Colonic mucosa (tissue), 4 donors: ENCODE results near the gene CCSAP. TPM values are rescaled to one million over a fixed set of nuclear protein-coding genes. Genes with fewer than 3 reads are reported as not detected.
A peak's percentile ranks its signal among the peaks of the same experiment; 100 is the strongest.

Experiments
- DNase-seq: peaks from one replicate; pipeline ENCODE4 v3.0.0-alpha.2; 2020
- H3K27ac ChIP-seq: fragments of 200-600 bp; one replicate; pipeline ENCODE4 v1.8.0; 2021
- H3K27me3 ChIP-seq: fragments of 200-600 bp; one replicate; pipeline ENCODE4 v1.8.0; 2021
- H3K36me3 ChIP-seq: fragments of 200-600 bp; one replicate; pipeline ENCODE4 v1.8.0; 2021
- H3K4me1 ChIP-seq: fragments of 200-600 bp; one replicate; pipeline ENCODE4 v1.8.0; 2021; ENCODE audit warnings: mild to moderate bottlenecking
- H3K4me3 ChIP-seq: fragments of 200-600 bp; one replicate; pipeline ENCODE4 v1.8.0; 2021
- H3K9ac ChIP-seq, 2 donors: one replicate each; pipeline ENCODE4 v1.7.0; 2013; ENCODE audit warnings: control low read depth in 2 of 2, low read depth in 2 of 2, low read length in 2 of 2
- H3K9me3 ChIP-seq: fragments of 200-600 bp; one replicate; pipeline ENCODE4 v1.8.0; 2021
- CTCF ChIP-seq: fragments of 200-600 bp; IDR thresholded peaks from one replicate; pipeline ENCODE4 v1.8.0; 2022; ENCODE audit warnings: antibody characterized with exemption, mild to moderate bottlenecking
- intact Hi-C: fragments of 100-400 bp; cut with DNase I; formaldehyde crosslinking; loops from one replicate; pipeline ENCODE4 v1.14.1; 2022
- total RNA-seq, 2 donors: library from RNA; stranded (reverse); fragmentation: NEBNext Ultra II Directional in 1 of 2; extraction: Animal tissue kit (Norgen Biotek cat#: 25700) in 1 of 2; gene quantifications; one replicate each; pipeline ENCODE4 v1.2.1, GENCODE V29; 2021
- donor health status: healthy.
- donor health status: DM: no; HTN: no; CAD: no.
- donor health status: DM: no; HTN: no; CAD: no.

Gene CCSAP
- total RNA-seq, 2 donors from 2014 or later, result 5.2 to 6.2 TPM

- Histone ChIP-seq H3K36me3 (no peaks in the 10 kb centered on the region), H3K9ac (no peak overlapping the region), H3K9me3 (no peaks in the 10 kb centered on the region), H3K27ac (peak overlapping the region; percentile 66), H3K4me1 (peaks cover 15% of the 10 kb centered on the region), H3K4me3 (no peak overlapping the region), H3K27me3 (no peaks in the 10 kb centered on the region)
- DNase-seq, result no peak
- no peak for TF ChIP-seq CTCF
- intact Hi-C loops, result no loop called here
These were observed 61.4 kb downstream of the CCSAP start for GRCh38 chr1:229281339-229281926.

GRCh38 chr1:229280921-229281320, 61.9 kb downstream of the CCSAP start:
- no peaks in the 10 kb centered on the region for H3K9me3 ChIP-seq
- peaks cover 15% of the 10 kb centered on the region for H3K4me1 ChIP-seq
- DNase-seq, result no peak
- H3K27ac ChIP-seq, result peak overlapping the region; percentile 66
- H3K4me3 ChIP-seq, result no peak overlapping the region
- no peak overlapping the region for H3K9ac ChIP-seq
- H3K27me3 ChIP-seq, result no peaks in the 10 kb centered on the region
- intact Hi-C loops, result no loop called here
- no peak for TF ChIP-seq CTCF
- H3K36me3 ChIP-seq, result no peaks in the 10 kb centered on the region

GRCh38 chr1:229280037-229280828, 62.6 kb downstream of the CCSAP start:
- Histone ChIP-seq H3K27me3 (no peaks in the 10 kb centered on the region), H3K27ac (peak overlapping the region; percentile 66), H3K4me3 (no peak overlapping the region), H3K9ac (no peak overlapping the region), H3K4me1 (peaks cover 15% of the 10 kb centered on the region), H3K9me3 (no peaks in the 10 kb centered on the region), H3K36me3 (no peaks in the 10 kb centered on the region)
- no peak for TF ChIP-seq CTCF
- DNase-seq, result no peak
- intact Hi-C loops, result no loop called here

GRCh38 chr1:229279242-229279641, 63.6 kb downstream of the CCSAP start:
- H3K4me3 ChIP-seq, result no peak overlapping the region
- no peaks in the 10 kb centered on the region for H3K9me3 ChIP-seq
- no peak overlapping the region for H3K27ac ChIP-seq
- H3K27me3 ChIP-seq, result no peaks in the 10 kb centered on the region
- H3K36me3 ChIP-seq, result no peaks in the 10 kb centered on the region
- intact Hi-C loops, result loop anchor here (5.0 kb wide), 1 partner anchor 63 kb away; the partner anchor contains the start of gene CCSAP
- H3K4me1 ChIP-seq, result peaks cover 10% of the 10 kb centered on the region
- no peak overlapping the region for H3K9ac ChIP-seq
- TF ChIP-seq CTCF, result no peak
- no peak for DNase-seq

- intact Hi-C loops, result loop anchor here (5.0 kb wide), 1 partner anchor 64 kb away; the partner anchor contains the start of gene CCSAP
These were observed 64.6 kb downstream of the CCSAP start for GRCh38 chr1:229278120-229278741.

More at GRCh38 chr1:229278120-229278741, 64.6 kb downstream of the CCSAP start:
- Histone ChIP-seq H3K4me3 (no peak overlapping the region), H3K27ac (no peak overlapping the region), H3K9ac (no peak overlapping the region), H3K9me3 (no peaks in the 10 kb centered on the region), H3K4me1 (peaks cover 14% of the 10 kb centered on the region), H3K27me3 (no peaks in the 10 kb centered on the region), H3K36me3 (no peaks in the 10 kb centered on the region)
- TF ChIP-seq CTCF, result no peak
- no peak for DNase-seq
